Anterior cingulate cortex (tissue), 58 donors: ENCODE results near the gene FGF9.

Source experiments
- DNase-seq, 58 donors: peaks; one replicate each; lab custom pipeline; 2025; lab: John Stamatoyannopoulos, UW

FGF9 gene

DNA sequence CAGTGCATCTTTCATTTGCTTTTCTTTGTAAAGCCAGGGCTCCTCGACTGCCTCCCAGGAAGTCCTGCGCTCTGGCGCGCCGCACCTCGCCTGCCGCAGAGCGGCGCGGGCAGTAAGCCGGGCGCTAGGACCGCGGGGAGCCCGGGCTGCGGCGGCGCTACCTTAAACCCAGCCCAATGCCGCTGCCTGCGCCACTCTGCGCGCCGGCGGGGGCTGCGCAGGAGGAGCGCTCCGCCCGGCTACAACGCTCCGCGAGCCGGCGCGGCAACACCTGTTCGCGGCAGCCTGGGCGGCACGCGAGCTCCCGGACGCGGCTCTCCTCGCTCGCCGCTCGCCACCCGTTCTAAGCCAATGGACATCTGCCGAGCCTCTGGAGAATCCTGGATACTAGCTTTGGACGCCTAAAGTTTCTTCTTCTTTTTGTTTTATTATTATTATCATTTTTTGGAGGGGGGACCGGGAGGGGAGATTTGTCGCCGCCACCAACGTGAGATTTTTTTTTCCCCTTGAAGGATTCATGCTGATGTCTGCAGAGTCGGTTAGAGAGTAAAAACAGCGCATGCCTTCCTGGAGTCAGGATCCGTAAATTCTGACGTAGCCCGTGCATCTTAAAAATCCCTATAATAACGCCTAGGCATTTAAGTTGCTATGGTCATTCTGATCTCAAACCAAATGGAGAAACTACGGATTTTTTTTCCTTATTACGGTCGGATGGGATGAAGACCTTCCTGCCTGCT, at the start of gene FGF9:
Gene FGF9, plus strand, starts transcription at position 191 of the 737 bp plus-strand sequence. CDS start 840 bp downstream, outside the sequence.
- peak in 54 of 58 donors; percentile 6 to 82 (median 52) for DNase-seq

- peak in 1 of 58 donors; percentile 22 for DNase-seq
Observed at GRCh38 chr13:21625366-21625765, 45.5 kb upstream of the FGF9 start.

GRCh38 chr13:21632196-21632595, 38.7 kb upstream of the FGF9 start:
- no peak for DNase-seq

GRCh38 chr13:21636656-21637055, 34.2 kb upstream of the FGF9 start:
- no peak for DNase-seq

DNA sequence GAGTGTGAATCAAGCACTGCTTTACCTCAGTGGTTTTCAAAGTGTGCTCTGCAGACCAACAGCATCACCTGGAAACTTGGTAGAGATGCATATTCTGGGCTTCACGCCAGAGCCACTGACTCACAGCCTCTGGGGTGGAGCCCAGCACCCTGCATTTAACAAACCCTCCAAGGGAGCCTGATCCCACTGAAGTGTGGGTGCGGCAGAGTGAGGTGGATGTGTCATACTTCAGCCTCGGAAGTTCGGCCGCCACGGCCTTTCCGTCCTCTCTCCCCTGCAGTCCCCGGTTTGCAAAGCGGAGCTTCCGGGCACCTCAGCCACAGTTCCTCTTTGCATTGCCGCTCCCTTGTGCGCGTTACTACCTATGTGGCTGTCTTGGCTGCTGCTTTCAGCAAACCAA, 33.6 kb upstream of the FGF9 start:
- DNase-seq, result no peak

GRCh38 chr13:21638319-21639282, 32.3 kb upstream of the FGF9 start:
- DNase-seq, result peak in 3 of 58 donors; percentile 6 to 19 (median 9)

DNA sequence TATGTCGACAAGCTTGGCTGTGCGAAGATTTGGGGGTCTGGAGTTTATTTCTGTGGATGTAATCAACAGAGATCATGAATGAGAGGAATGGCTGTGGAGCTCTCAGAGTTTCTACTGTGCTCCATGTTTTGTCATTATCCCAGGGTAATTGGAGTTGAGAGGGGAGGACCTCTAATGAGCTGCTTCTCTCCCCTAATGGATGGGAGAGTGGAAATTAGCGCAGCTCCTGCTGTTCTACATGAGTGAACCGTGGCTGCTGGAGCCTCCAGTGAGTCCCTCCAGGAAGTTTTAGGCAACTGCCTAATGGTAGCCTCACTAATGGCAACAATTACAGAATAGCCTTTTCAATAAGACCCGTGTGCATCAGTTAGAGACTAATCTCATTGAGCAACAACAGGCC, 31.3 kb upstream of the FGF9 start:
- no peak for DNase-seq

- no peak for DNase-seq
Observed at GRCh38 chr13:21641629-21642028, 29.2 kb upstream of the FGF9 start.

DNA sequence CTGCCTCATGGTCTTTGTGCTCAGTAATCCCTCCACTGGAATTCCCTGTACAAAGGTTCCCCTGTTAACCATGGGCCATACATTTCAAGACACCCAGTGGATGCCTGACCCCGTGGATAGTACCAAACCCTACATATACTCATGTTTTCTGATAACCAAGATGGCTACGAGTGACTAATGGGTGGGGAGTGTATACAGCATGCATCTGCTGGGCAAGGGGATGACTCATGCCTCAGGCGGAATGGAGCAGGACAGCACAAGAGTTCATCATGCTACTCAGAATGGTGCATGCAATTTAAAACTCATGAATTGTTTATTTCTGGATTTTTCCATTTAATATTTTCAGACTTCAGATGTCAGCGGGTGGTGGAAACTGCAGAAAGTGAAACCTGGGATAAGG, 13.3 kb upstream of the FGF9 start:
- no peak for DNase-seq

DNA sequence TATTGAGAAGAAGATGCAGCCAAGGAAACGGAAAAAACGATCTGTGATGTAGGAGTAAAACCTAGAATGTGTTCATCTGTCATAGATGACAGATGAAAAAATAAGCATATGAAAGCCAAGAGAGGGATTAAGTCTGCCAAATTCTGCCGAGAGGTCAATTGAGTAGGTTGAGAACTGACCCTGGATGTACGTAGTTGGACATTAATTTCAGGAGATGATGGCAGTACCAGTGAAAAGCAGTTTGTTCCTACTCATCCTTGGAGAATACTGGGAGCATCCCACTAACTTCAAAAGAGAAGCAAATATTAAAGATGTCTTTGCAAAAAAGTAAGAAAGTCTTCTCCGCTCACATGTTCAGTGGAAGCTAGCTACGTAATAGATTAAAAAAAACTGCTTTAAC, 11.8 kb upstream of the FGF9 start:
- no peak for DNase-seq

DNA sequence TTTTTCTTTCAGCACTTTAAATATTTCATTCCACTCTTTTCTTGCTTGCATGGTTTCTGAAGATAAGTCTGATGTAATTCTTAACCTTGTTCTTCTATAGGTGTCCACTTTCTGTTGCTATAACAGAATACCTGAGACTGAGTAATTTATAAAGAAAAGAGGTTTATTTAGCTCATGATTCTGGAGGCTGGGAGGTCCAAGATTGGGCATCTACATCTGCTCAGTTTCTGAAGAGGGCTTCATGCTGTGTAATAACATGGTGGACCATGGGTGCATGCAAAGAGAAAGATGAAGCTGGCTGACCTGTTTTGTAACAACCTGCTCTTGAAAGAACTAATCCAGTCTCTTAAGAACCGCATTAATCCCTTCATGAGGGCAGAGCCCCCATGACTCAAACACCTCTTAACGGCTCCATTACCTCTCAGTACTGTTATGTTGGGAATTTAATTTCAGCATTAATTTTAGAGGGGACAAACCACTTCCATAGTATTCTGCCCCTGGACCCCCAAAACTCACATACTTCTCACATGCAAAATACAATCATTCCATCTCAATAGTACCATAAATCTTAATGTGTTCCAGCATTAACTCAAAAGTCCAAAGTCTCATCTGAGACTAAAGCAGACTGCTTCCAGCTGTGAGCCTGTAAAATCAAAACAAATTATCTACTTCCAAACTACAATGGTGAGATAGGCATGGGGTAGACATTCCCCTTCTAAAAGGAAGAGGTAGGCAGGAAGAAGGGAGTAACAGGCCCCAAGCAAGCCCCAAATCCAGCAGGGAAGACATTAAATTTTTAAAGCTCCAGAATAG, 9.6 kb upstream of the FGF9 start:
- no peak for DNase-seq

DNA sequence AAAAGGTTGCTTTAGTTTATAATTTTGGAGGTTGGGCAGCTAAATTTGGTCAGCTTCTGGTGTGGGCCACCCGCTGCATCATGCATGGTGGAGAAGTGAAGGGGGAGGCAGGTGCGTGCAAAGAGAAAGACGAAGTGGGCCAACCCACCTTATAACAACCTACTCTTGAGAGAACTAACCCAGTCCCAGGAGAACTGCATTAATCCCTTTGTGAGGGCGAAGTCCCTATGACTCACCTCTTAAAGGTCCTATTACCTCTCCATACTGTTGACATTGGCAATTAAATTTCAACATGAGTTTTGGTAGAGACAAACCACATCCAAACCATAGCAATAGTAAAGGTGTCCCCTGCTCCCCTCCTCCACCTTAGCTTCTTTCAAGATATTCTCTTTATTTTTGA, 7.7 kb upstream of the FGF9 start:
- no peak for DNase-seq

DNA sequence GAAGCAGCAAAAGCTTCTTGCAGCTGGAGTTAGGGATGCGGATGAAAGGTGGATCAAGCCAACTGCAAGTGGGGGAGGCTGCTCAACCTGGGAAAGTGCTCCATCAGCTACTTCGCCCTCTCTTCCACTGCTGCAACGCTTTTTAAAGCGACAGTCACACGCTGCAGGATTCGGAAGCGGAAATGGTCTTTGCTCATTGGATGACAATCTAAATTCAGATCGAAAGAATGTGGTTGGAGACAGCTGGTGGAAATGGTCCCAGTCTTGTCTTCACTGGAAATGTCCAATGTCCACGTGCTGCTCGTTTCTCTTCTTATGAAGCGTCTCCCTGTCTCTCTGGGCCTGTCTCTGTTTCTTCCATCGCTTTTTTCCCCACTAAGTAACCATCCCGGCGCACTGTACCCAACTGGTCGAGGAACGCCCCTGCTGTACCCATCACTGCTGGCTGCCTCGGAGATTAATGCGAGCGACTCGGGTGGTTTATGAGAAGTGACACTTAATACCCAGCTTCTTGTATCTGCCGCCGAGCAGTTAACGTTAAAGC, 2.1 kb upstream of the FGF9 start:
- peak in 1 of 58 donors; percentile 19 for DNase-seq

DNA sequence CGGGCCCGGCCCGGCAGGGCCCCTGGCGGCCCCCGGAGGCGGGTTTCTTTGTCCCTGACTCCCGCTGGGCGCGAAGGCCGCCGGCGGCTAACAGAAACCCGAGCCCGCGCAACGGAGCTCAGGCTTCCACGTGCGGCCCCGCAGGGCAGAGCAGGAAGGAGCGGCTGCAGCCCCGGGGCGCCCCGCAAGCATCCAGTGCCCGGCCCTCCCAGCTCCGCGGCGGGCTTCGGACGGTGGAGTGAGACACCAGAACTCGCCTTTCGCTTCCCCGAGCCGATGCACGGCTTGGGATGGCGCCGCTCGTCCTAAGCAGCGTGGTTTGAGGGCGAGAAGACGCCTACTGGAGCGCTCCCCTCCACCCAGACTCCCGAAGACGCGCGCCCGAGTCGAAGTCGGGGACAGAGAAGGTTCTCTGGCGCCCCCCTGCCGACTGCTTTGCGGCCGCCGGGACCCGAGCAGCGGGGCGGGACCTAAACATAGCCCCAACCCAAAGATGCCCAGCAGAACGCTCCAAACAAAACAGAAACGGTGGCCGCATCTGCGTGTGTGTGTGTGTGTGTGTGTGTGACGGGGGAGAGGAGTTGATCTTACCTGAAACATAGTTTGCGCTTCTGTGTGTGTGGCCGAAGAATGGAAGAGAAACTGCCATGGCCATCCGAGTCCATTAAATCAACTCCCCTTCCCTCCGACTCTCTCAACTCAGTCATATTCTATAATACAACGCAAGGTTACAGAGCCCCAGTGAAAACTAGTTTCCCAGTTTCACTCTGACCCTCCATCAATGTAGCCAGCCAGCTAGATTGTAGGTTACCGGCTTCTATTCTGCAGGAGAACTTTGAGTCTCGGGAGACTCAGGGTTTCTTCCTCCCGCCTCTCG, 629 bp upstream of the FGF9 start:
- peak in 29 of 58 donors; percentile 9 to 72 (median 34) for DNase-seq

DNA sequence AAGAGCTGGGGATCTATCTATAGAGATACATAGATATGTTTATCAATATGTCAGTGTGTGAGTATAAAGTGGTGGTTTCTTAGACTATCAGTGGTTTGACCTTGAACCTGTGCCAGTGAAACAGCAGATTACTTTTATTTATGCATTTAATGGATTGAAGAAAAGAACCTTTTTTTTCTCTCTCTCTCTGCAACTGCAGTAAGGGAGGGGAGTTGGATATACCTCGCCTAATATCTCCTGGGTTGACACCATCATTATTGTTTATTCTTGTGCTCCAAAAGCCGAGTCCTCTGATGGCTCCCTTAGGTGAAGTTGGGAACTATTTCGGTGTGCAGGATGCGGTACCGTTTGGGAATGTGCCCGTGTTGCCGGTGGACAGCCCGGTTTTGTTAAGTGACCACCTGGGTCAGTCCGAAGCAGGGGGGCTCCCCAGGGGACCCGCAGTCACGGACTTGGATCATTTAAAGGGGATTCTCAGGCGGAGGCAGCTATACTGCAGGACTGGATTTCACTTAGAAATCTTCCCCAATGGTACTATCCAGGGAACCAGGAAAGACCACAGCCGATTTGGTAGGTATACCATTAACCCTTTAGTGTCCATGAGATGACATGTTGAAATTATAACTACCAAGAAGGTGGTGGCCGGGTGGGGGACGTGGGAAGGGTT, 880 bp downstream of the FGF9 start:
- no peak for DNase-seq

- DNase-seq, result no peak
Observed at GRCh38 chr13:21672287-21672680, 1.4 kb downstream of the FGF9 start.

GRCh38 chr13:21672796-21673538, 2.1 kb downstream of the FGF9 start:
- peak in 1 of 58 donors; percentile 17 for DNase-seq

DNA sequence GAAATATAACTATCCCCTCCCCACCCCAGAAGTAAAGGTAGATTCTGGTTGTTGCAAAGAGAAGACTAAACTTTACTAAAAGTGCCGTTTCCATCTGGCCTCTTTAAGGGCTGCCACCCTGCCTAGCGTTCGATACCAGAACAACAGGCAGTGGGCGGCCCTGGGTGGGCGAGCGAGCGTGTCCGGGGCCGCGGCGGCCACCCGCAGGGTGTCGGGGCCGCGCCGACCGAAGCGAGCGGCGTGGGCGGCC, 2.6 kb downstream of the FGF9 start:
- DNase-seq, result peak in 4 of 58 donors; percentile 22 to 63 (median 42)
